IPS-NIHi7 (cell line): Measurements from ENCODE around the gene VMA21.

Source experiments
- DNase-seq: peaks from one replicate; pipeline ENCODE4 v3.0.0; 2012; ENCODE audit warnings: mixed read lengths; ENCODE audit errors: extremely low spot score

Gene VMA21

GRCh38 chrX:151396825-151397740 is at the start of gene VMA21:
Gene VMA21, plus strand, starts transcription at chrX:151397206. Its CDS starts 103 bp downstream, at chrX:151397309.
- peak; percentile 74 for DNase-seq

DNA sequence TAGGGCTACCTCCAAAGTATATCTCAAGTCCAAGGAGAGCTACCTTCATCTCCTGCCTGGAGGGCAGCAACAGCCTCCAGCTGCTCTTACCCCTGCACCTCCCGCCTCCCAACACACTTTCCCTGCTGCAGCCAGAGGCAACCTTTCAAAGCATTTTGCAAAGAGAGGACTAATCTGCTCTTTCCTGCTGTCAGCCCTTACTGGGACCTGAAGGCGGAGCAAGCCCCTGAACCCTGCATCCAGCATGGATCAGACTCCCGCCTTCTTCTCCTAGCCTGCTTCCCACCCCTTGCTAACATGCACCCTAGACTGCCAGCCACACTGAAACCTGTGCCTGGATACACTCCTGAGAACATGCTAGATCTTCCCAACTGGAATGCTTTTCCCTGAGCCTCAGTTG is 37.7 kb upstream of the VMA21 start:
- DNase-seq, result peak; percentile 29

DNA sequence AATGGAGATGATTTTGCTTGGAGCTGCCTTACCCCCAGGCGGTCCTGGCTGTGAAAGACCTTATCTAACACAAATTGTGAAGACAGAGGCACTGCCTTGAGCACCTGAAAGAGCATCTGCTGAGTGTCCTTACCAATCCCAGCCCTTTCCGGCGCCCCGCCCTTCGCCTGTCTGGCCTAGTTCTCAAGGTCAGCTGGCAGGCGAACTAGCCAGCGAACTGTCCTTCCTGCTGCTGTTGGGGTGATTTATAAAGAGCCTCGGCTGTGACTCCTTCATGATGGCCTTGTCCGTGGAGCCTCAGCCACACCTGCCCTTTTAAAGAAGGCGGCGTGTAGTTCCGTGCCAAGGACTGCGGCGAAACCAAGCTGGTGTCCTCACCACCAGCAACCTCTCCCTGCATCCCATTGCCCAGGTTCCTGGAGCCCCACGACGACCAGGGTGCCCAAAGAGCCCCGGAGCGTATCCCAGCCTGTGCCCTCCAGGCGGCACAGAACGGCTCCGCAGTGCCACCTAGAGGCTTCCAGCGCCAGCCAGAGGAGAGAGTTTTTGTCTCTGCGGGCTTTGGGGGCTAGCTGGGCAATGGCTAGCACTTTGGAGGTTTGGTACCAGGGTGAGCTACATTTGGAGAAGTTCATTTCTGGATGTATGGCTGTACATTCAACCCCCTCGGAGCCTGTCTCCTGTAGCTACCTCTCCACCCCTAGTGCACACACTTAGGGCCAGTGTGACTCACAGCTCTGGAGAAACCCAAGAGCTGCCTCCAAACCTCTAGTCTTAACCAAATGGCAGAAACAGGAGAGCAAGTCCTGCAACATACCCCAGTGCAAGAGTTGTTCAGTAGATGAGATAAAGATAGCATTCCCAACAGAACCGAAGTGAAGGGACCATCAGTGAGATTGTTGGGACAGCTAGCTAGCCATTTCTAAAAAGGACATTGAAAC is 36.8 kb upstream of the VMA21 start:
- peak; percentile 51 for DNase-seq

GRCh38 chrX:151363316-151363715 is 33.7 kb upstream of the VMA21 start:
- DNase-seq, result no peak

- DNase-seq, result no peak
Measured at GRCh38 chrX:151365579-151365978, 31.4 kb upstream of the VMA21 start.

DNA sequence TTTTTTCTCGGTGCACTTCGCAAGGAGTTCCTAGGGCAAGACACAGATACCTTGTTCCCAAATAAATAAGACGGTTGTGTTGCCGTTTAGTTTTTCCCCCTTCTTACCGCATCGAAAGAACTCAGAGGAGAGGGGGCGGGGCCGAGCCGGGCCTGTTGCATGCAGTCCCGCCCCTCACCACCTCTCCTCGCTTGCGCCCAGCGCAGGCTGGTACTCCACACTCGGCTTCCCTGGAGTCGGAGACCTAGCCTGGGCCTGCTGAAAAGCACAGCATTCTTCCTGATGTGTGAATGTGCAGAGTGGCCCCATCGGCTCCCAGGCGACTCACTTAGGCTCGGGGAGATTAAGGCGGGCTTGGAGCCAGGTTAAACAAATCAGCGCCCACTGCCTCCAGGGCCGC is 26.1 kb upstream of the VMA21 start:
- DNase-seq, result peak; percentile 60

- no peak for DNase-seq
Measured at GRCh38 chrX:151384807-151385206, 12.2 kb upstream of the VMA21 start.

GRCh38 chrX:151386838-151387459 is 10.1 kb upstream of the VMA21 start:
- DNase-seq, result no peak

DNA sequence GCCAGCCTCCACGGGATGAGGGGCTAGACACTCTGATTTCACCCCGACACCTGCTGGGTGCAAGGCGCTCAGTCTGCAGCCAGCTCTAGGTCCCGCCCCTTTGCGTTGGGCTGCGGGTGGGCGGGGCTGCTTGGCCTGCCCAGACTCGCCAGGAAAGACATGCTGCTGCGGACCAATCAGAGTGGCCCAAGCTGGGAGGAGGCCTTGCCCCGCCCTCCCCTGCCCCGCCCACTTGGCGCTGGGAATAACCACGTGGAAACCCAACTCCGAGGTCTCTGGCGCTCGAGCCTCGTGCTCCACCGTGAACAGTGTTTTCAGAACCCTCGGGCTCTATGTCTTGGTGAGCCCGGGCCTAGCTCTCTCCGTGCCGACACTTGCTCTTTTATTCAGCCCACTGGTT is 5.3 kb upstream of the VMA21 start:
- DNase-seq, result peak; percentile 30

DNA sequence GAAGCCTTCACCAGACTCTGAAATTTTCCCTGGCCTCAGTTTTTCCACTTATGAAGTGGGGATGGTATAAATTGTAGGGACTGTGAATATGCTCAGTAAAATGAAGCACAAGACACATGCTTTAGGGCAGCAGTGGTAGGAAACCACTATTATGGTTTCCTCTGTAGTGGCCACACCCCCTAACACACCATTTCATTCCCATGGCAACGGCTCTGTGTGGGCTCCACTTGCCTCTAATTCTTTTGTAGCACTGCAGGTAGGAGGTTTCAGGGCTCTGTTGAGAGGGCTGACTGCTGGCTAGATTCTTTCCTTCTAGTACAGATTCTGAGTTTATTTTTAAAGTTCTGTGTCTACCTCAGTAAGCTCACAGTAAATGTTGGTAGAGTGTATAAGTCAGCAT is 3.5 kb upstream of the VMA21 start:
- DNase-seq, result peak; percentile 26

- no peak for DNase-seq
Measured at GRCh38 chrX:151396042-151396824, 773 bp upstream of the VMA21 start.

- no peak for DNase-seq
Measured at GRCh38 chrX:151397741-151398070, 700 bp downstream of the VMA21 start.

DNA sequence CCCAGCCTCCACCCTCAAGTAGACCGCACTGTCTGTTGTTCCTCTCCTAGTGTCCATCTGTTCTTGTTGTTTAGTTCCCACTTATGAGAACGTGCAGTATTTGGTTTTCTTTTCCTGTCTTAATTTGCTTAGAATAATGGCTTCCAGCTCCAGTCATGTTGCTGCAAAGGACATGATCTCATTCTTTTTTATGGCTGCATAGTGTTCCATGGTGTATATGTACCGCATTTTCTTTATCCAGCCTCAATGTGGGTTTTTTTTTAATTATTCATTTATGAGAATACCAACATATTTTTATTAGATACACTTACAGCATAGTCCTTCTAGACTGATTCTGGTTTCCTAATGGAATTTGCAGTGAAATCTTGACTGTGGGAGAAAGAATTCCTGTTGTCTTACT is 1.3 kb downstream of the VMA21 start:
- no peak for DNase-seq

GRCh38 chrX:151402719-151403390 is 5.8 kb downstream of the VMA21 start:
- no peak for DNase-seq

DNA sequence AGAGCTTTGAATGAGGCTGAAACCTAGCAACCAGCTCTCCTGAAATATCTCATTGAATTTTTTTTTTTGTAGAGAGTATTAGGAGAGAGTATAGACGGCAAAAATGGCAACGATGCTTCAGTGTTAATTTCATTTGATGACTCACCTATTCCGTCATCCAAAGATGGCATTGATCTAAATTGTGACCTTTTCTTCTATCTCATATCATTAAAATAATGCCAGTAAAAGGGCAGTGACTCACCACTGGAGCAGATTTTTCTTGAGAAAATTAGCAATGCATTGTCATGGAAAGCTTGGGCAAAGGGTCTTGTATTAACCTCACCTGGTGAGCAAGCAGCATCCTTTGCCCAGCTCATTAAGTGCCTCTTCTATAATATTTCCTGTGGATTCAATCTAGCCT is 19.6 kb downstream of the VMA21 start:
- DNase-seq, result no peak

GRCh38 chrX:151419782-151420181 is 22.8 kb downstream of the VMA21 start:
- no peak for DNase-seq

GRCh38 chrX:151424505-151424904 is 27.5 kb downstream of the VMA21 start:
- DNase-seq, result no peak

- no peak for DNase-seq
Measured at GRCh38 chrX:151448509-151448908, 51.5 kb downstream of the VMA21 start.

DNA sequence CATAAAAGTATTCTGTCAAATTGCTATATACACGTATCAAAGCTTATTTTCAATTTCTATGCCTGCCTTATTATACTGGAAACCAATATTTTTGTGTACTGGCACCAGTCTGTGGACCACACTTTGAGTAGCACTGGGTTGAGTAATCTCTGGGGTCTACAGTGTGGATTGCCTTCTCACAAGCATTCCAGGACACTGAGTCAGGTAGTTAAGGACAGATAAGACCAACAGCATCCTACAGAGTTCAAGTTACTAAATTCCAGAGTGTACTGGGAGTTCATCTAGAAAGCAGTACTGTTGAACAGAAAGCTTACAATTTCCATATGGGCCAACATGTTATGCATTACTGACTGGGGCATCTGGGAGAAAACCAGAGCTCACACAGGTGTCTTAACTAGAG is 61.8 kb downstream of the VMA21 start:
- no peak for DNase-seq
